Activated T-cell treated with anti-CD3 and anti-CD28 coated beads, Interleukin-2, amount 50 U/mL, for 72 hours (primary cell): ENCODE data around the gene LRRC72. TPM values are rescaled to one million over a fixed set of nuclear protein-coding genes. Genes with fewer than 3 reads are reported as not detected.
"Not testable (repeated sequence)": the region's sequence is repeated elsewhere in the genome, so short reads cannot be mapped to it uniquely, and the experiment has no call there.

ENCODE experiments used
- ATAC-seq, 2 donors: fragments of 150-1000 bp; cut with Tn5 transposase; replicated peaks in 1 of 2; 2 replicates each; pipeline ENCODE4 v1.10.0; 2021; ENCODE audit warnings: moderate library complexity in 2 of 2, mild to moderate bottlenecking in 1 of 2
- DNase-seq, 2 donors: peaks; one replicate each; pipeline ENCODE4 v3.0.0; 2021 to 2022; ENCODE audit warnings: mixed read lengths in 1 of 2
- H3K27ac Mint-ChIP-seq: one replicate; pipeline ENCODE4 v1.8.0; 2022; ENCODE audit warnings: mild to moderate bottlenecking, moderate library complexity, mixed read lengths
- H3K27me3 Mint-ChIP-seq: one replicate; pipeline ENCODE4 v1.8.0; 2022; ENCODE audit warnings: low read depth, mixed read lengths
- H3K36me3 Mint-ChIP-seq, 2 donors: one replicate each; pipeline ENCODE4 v1.8.0; 2022; ENCODE audit warnings: mixed read lengths in 2 of 2, mild to moderate bottlenecking in 1 of 2; ENCODE audit not compliant: insufficient read depth in 2 of 2
- H3K4me1 Mint-ChIP-seq: one replicate; pipeline ENCODE4 v1.8.0; 2022; ENCODE audit warnings: low read depth, mixed read lengths
- H3K4me3 Mint-ChIP-seq, 2 donors: one replicate each; pipeline ENCODE4 v1.8.0; 2022; ENCODE audit warnings: mild to moderate bottlenecking in 2 of 2, mixed read lengths in 2 of 2, moderate library complexity in 2 of 2
- H3K9me3 Mint-ChIP-seq, 2 donors: one replicate each; pipeline ENCODE4 v1.8.0; 2022; ENCODE audit warnings: mixed read lengths in 2 of 2
- total RNA-seq, 2 donors: library from RNA; stranded (reverse); gene quantifications; one replicate each; pipeline ENCODE4 v1.2.3, GENCODE V29; 2022

The LRRC72 gene
- total RNA-seq, 2 donors from 2014 or later = not detected

DNA sequence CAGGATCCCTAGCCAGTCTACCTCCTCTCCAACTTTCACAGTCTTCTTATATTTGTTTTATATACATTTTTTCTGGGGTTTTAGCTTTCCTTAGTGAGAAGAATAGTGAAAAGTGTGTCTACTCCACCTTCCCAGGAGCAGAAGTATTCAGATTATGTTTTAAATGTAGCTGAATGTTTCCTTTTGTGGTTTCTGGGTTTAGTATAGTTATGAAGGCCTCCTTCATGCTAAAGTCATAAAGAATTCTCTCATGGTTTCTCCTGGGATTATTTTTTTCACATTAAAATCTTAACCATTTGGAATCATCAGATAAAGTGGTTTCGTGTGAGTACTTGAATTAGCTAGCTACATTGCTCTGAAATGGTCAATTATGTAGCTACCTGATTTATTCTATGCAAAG, 68.1 kb downstream of the LRRC72 start:
- ATAC-seq (no peak), DNase-seq (no peak)
- no peak overlapping the region for H3K4me3 Mint-ChIP-seq
- no peaks in the 10 kb centered on the region for H3K9me3 Mint-ChIP-seq
- H3K27me3 Mint-ChIP-seq = no peaks in the 10 kb centered on the region
- no peak overlapping the region for H3K27ac Mint-ChIP-seq
- no peaks in the 10 kb centered on the region for H3K36me3 Mint-ChIP-seq
- no peaks in the 10 kb centered on the region for H3K4me1 Mint-ChIP-seq

DNA sequence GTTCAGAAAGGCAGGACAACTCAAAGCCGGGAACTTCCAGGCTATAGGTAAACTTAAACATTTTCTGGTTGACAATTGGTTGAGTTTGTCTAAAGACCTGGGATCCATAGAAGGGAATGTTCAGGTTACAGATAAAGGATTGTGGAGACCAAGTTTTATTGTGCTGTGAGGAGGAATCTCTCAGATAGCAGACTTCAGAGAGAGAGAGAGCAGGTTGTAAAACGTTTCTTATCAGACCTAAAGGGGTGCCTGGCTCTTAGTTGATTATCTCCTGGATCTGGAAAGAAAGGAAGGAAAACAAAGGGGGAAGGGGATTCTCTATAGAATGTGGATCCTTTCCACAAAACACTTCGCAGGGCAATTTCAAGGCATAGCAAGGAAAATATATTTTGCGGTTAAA, 69.0 kb downstream of the LRRC72 start:
- ATAC-seq, H3K27me3 Mint-ChIP-seq, H3K27ac Mint-ChIP-seq, DNase-seq, H3K9me3 Mint-ChIP-seq, H3K36me3 Mint-ChIP-seq, H3K4me1 Mint-ChIP-seq, H3K4me3 Mint-ChIP-seq: not testable (repeated sequence)

- no peak overlapping the region for H3K27ac Mint-ChIP-seq
- DNase-seq (no peak), ATAC-seq (no peak)
These were observed 71.4 kb downstream of the LRRC72 start for GRCh38 chr7:16598015-16598414.

DNA sequence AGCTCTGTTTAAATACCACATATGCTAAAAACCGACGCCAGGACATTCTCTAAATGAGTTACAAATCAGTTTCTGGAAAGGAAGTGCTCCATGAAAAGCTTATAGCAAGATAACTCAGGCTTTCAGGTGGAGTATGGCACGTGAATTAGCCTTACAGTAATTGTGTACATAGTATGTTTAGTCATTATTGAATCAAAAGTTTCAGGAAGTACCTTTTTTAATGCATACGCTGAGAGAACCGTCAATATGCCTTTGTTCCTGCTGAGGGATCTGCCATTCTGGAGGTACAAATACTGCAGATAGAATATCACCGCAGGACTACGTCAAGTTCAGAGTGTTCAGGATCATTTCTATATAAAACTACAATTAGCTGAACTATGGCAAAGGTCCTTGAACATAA, 73.2 kb downstream of the LRRC72 start:
- peaks cover 2% of the 10 kb centered on the region in 2 donors for H3K36me3 Mint-ChIP-seq

More at GRCh38 chr7:16598015-16598414, 71.4 kb downstream of the LRRC72 start:
- Mint-ChIP-seq H3K27me3 (no peaks in the 10 kb centered on the region), H3K36me3 (peaks cover 2% of the 10 kb centered on the region in 2 donors), H3K9me3 (no peaks in the 10 kb centered on the region), H3K4me3 (no peak overlapping the region), H3K4me1 (no peaks in the 10 kb centered on the region)

GRCh38 chr7:16603633-16604032, 77.0 kb downstream of the LRRC72 start:
- no peaks in the 10 kb centered on the region for H3K4me1 Mint-ChIP-seq
- DNase-seq (no peak), ATAC-seq (no peak)
- H3K36me3 Mint-ChIP-seq = peaks cover 2% of the 10 kb centered on the region in 2 donors
- no peak overlapping the region for H3K4me3 Mint-ChIP-seq
- no peak overlapping the region for H3K27ac Mint-ChIP-seq
- H3K27me3 Mint-ChIP-seq = no peaks in the 10 kb centered on the region
- H3K9me3 Mint-ChIP-seq = no peaks in the 10 kb centered on the region

More for the DNA sequence above, 73.2 kb downstream of the LRRC72 start:
- H3K27ac Mint-ChIP-seq = no peak overlapping the region
- DNase-seq (no peak), ATAC-seq (no peak)
- H3K4me3 Mint-ChIP-seq = no peak overlapping the region
- no peaks in the 10 kb centered on the region for H3K27me3 Mint-ChIP-seq
- no peaks in the 10 kb centered on the region for H3K9me3 Mint-ChIP-seq
- no peaks in the 10 kb centered on the region for H3K4me1 Mint-ChIP-seq

DNA sequence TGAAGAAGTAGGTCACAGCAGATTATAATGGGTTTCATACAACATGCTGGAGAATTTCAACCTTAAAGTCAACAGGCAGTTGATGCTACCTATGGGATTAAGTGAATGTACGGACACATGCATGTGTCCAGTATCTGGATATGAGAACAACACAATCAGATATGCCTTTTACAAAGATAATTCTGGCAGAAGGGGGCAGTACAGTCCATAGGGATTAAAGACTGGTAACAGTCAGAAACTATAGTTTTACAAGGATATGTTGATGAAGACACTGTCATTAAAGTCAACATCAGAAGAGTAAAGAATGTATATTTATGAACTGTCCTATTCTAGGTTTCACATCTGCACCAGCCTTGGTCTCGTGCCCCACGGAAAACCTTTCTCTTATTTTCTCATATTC, 77.4 kb downstream of the LRRC72 start:
- ATAC-seq = no peak
- no peaks in the 10 kb centered on the region for H3K9me3 Mint-ChIP-seq

GRCh38 chr7:16606704-16607103, 80.1 kb downstream of the LRRC72 start:
- H3K4me3 Mint-ChIP-seq = no peak overlapping the region
- H3K4me1 Mint-ChIP-seq = peaks cover 2% of the 10 kb centered on the region
- no peak for DNase-seq
- no peaks in the 10 kb centered on the region for H3K9me3 Mint-ChIP-seq
- H3K36me3 Mint-ChIP-seq = peaks cover 0 to 2% of the 10 kb centered on the region in 2 donors
- no peak for ATAC-seq
- no peaks in the 10 kb centered on the region for H3K27me3 Mint-ChIP-seq
- no peak overlapping the region for H3K27ac Mint-ChIP-seq

More for the DNA sequence above, 77.4 kb downstream of the LRRC72 start:
- no peak overlapping the region for H3K27ac Mint-ChIP-seq
- H3K4me3 Mint-ChIP-seq = no peak overlapping the region
- no peak for DNase-seq
- no peaks in the 10 kb centered on the region for H3K4me1 Mint-ChIP-seq
- no peaks in the 10 kb centered on the region for H3K27me3 Mint-ChIP-seq
- H3K36me3 Mint-ChIP-seq = peaks cover 2% of the 10 kb centered on the region in 2 donors

- no peaks in the 10 kb centered on the region for H3K36me3 Mint-ChIP-seq
- no peaks in the 10 kb centered on the region for H3K9me3 Mint-ChIP-seq
- H3K4me1 Mint-ChIP-seq = peaks cover 5% of the 10 kb centered on the region
- ATAC-seq (no peak), DNase-seq (no peak)
- no peaks in the 10 kb centered on the region for H3K27me3 Mint-ChIP-seq
- no peak overlapping the region for H3K27ac Mint-ChIP-seq
- no peak overlapping the region for H3K4me3 Mint-ChIP-seq
These were observed 83.3 kb downstream of the LRRC72 start for GRCh38 chr7:16609842-16610450.

DNA sequence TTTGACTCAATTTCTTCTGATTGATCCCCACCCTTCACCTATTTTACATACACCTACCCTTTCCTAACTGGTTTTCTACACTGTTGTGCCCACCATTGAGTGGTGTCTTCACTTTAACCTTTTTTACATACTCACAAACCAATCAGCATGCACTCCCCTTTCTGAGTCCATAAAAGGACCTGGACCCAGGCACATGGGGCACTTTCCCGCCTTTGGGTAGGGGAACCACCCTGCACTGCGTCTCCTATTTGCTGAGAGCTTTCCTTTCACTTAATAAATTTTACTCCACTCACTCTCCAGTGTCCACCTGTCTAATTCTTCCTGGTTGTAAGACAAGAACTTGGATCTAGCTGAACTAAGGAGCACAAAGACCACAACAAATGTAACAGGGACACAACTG, 85.1 kb downstream of the LRRC72 start:
- H3K4me3 Mint-ChIP-seq = no peak overlapping the region
- H3K36me3 Mint-ChIP-seq = no peaks in the 10 kb centered on the region
- no peaks in the 10 kb centered on the region for H3K9me3 Mint-ChIP-seq
- DNase-seq (no peak), ATAC-seq (no peak)
- no peaks in the 10 kb centered on the region for H3K27me3 Mint-ChIP-seq
- no peak overlapping the region for H3K27ac Mint-ChIP-seq
- H3K4me1 Mint-ChIP-seq = peaks cover 5% of the 10 kb centered on the region

DNA sequence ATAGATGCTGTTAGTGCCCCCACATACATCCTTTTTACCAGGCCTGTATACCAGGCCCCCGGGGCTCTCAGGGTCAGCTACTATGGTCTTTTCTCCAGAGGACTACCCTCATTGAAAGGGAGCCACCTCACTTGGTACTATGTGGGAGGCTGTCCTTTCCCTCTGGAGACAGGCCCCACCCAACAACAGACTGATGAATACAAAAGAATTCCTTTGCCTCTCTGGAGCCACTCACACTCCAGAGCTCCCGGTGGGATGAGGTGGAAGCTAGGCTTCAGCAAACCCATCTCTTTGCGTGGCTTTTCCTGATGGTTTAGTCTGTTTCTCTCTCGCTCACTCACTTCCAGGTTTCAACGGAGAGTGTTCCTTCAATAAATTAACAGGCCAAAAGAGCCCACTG, 88.6 kb downstream of the LRRC72 start:
- ATAC-seq (no peak), DNase-seq (no peak)
- H3K27me3 Mint-ChIP-seq = no peaks in the 10 kb centered on the region
- H3K36me3 Mint-ChIP-seq = peaks cover 1 to 2% of the 10 kb centered on the region in 2 donors
- H3K4me3 Mint-ChIP-seq = no peak overlapping the region
- H3K4me1 Mint-ChIP-seq = peaks cover 20% of the 10 kb centered on the region
- H3K27ac Mint-ChIP-seq = no peak overlapping the region
- H3K9me3 Mint-ChIP-seq = no peaks in the 10 kb centered on the region

GRCh38 chr7:16616122-16616521, 89.5 kb downstream of the LRRC72 start:
- DNase-seq (no peak), ATAC-seq (no peak)
- Mint-ChIP-seq H3K9me3 (no peaks in the 10 kb centered on the region), H3K27ac (no peak overlapping the region), H3K36me3 (peaks cover 1 to 2% of the 10 kb centered on the region in 2 donors), H3K4me3 (no peak overlapping the region), H3K4me1 (peaks cover 29% of the 10 kb centered on the region), H3K27me3 (no peaks in the 10 kb centered on the region)

DNA sequence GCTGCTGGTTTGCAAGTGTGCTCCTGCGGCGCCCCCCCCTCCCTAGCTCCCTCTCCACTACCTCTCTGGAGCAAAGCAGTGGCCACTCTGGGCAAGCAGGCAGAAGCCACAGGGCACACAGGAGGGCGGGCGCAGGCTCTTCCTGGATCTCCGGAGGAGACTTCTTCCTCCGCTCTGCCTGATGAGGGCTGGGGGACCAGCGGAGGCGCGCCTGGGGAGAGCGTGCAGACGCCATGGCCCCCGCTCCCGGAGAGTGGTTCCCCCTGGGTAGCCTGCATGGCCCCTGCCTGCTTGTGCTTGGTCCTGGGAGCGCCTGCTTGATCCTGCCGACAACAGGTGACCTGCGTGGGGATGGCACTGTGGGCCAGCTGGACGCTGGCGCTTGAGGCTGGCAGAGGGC, 89.9 kb downstream of the LRRC72 start:
- Mint-ChIP-seq H3K27ac (no peak overlapping the region), H3K36me3 (peaks cover 1 to 2% of the 10 kb centered on the region in 2 donors), H3K27me3 (no peaks in the 10 kb centered on the region), H3K9me3 (no peaks in the 10 kb centered on the region), H3K4me3 (no peak overlapping the region), H3K4me1 (peaks cover 29% of the 10 kb centered on the region)
- DNase-seq (no peak), ATAC-seq (no peak)

- Mint-ChIP-seq H3K36me3 (peaks cover 4 to 5% of the 10 kb centered on the region in 2 donors), H3K4me1 (peaks cover 24% of the 10 kb centered on the region), H3K9me3 (no peaks in the 10 kb centered on the region), H3K4me3 (peak overlapping the region; percentile 3 to 63), H3K27ac (peak overlapping the region; percentile 75), H3K27me3 (no peaks in the 10 kb centered on the region)
- peak; percentile 19 to 34 for DNase-seq
- ATAC-seq = peak; percentile 99
These were observed 93.4 kb downstream of the LRRC72 start for GRCh38 chr7:16619979-16620408.

- Mint-ChIP-seq H3K36me3 (peaks cover 2 to 4% of the 10 kb centered on the region in 2 donors), H3K27me3 (no peaks in the 10 kb centered on the region), H3K9me3 (no peaks in the 10 kb centered on the region), H3K4me1 (no peaks in the 10 kb centered on the region), H3K4me3 (no peak overlapping the region), H3K27ac (no peak overlapping the region)
- ATAC-seq = no peak
- DNase-seq = no peak
These were observed 99.8 kb downstream of the LRRC72 start for GRCh38 chr7:16626388-16626787.
